Brain microvascular endothelial cell (primary cell): ENCODE measurements around the gene SPAG6.

Experiments used
- DNase-seq: peaks from one replicate; pipeline ENCODE4 v3.0.0-alpha.2; 2020
- H3K27ac ChIP-seq: fragments of 250-450 bp; sonication (Bioruptor Pico); 2 replicates; pipeline ENCODE4 v1.5.1; 2020; ENCODE audit warnings: mild to moderate bottlenecking, moderate library complexity
- H3K27me3 ChIP-seq: fragments of 250-450 bp; sonication (Bioruptor Pico); replicated peaks from 2 replicates; pipeline ENCODE4 v1.5.1; 2020; ENCODE audit warnings: mild to moderate bottlenecking
- H3K36me3 ChIP-seq: fragments of 250-450 bp; sonication (Bioruptor Pico); replicated peaks from 2 replicates; pipeline ENCODE4 v1.5.1; 2020; ENCODE audit warnings: mild to moderate bottlenecking
- H3K4me3 ChIP-seq: 2 replicates; pipeline ENCODE4 v1.5.1; 2011; ENCODE audit warnings: low read depth, mild to moderate bottlenecking, control low read depth, low read length, moderate library complexity
- CTCF ChIP-seq: IDR thresholded peaks from 2 replicates; pipeline ENCODE4 v1.5.1; 2011; ENCODE audit warnings: low read depth, mild to moderate bottlenecking, moderate library complexity, low read length, control low read depth, inconsistent platforms; ENCODE audit errors: missing control alignments
- in situ Hi-C: cut with HindIII; loops from 2 replicates; pipeline ENCODE4 v1.10.0; 2017; ENCODE audit warnings: low sequenced_read_pairs, low pct_ligation_motif_present

The SPAG6 gene

GRCh38 chr10:22464966-22465629 is 119.8 kb downstream of the SPAG6 start:
- TF ChIP-seq CTCF, result no peak
- H3K27ac ChIP-seq, result no peak overlapping the region
- no peaks in the 10 kb centered on the region for H3K36me3 ChIP-seq
- in situ Hi-C loops, result no loop called here
- no peaks in the 10 kb centered on the region for H3K27me3 ChIP-seq
- H3K4me3 ChIP-seq, result no peak overlapping the region
- no peak for DNase-seq

GRCh38 chr10:22466763-22467334 is 121.6 kb downstream of the SPAG6 start:
- in situ Hi-C loops, result no loop called here
- TF ChIP-seq CTCF, result no peak
- no peak overlapping the region for H3K4me3 ChIP-seq
- H3K27me3 ChIP-seq, result no peaks in the 10 kb centered on the region
- H3K36me3 ChIP-seq, result no peaks in the 10 kb centered on the region
- H3K27ac ChIP-seq, result no peak overlapping the region
- no peak for DNase-seq
